B cell (primary cell): ENCODE results near the gene ADRB2. TPM values are rescaled to one million over a fixed set of nuclear protein-coding genes. Genes with fewer than 3 reads are reported as not detected.

Experiments used
- ATAC-seq: fragments of 200-7000 bp; cut with Tn5 transposase; one replicate; pipeline ENCODE4 v1.10.0; 2021; ENCODE audit warnings: low read depth, mild to moderate bottlenecking, moderate number of reproducible peaks, moderate library complexity
- CTCF ChIA-PET: fragments of 350-600 bp; sonication (Branson Sonifier 250); formaldehyde crosslinking; loops from one replicate; lab custom pipeline; 2021; ENCODE audit warnings: antibody characterized with exemption, inconsistent platforms; lab: Charles Lee
- POLR2A ChIA-PET: fragments of 350-600 bp; sonication (Branson Sonifier 250); formaldehyde crosslinking; loops from one replicate; lab custom pipeline; 2021; ENCODE audit warnings: antibody characterized with exemption; lab: Charles Lee
- DNase-seq: peaks from one replicate; pipeline ENCODE4 v3.0.0; 2013
- H2AFZ ChIP-seq: 2 replicates; pipeline ENCODE4 v1.6.1; 2012; ENCODE audit warnings: mild to moderate bottlenecking, low read depth, low read length; ENCODE audit not compliant: insufficient read depth, poor library complexity, severe bottlenecking
- H3K27ac ChIP-seq, 2 donors: 1 replicate in 1 of 2; 2 replicates in 1 of 2; pipeline ENCODE4 v1.5.1; 2012 to 2013; ENCODE audit warnings: low read length in 2 of 2, mild to moderate bottlenecking in 2 of 2, moderate library complexity in 1 of 2
- H3K27me3 ChIP-seq, 4 experiments: fragments of 200-600 bp in 1 of 4; sonication (generic) in 1 of 4; replicated peaks in 1 of 4; 1 replicate in 2 of 4; 2 replicates in 2 of 4; pipeline versions ENCODE4 v1.6.1 to v1.7.0; 2013 to 2016; ENCODE audit warnings: low read length in 3 of 4, mild to moderate bottlenecking in 2 of 4, mixed read lengths in 1 of 4, moderate library complexity in 1 of 4; ENCODE audit not compliant: insufficient read depth in 4 of 4, control insufficient read depth in 3 of 4; ENCODE audit errors: control extremely low read depth in 1 of 4
- H3K36me3 ChIP-seq, 2 experiments: replicated peaks in 1 of 2; 1 replicate in 1 of 2; 2 replicates in 1 of 2; pipeline versions ENCODE4 v1.6.1 to v1.7.1; 2013; ENCODE audit warnings: low read length in 1 of 2; ENCODE audit not compliant: insufficient read depth in 2 of 2, control insufficient read depth in 1 of 2; ENCODE audit errors: control extremely low read depth in 1 of 2, extremely low read depth in 1 of 2
- H3K4me1 ChIP-seq, 2 donors: fragments of 200-600 bp in 1 of 2; sonication (generic) in 1 of 2; 1 replicate in 1 of 2; 2 replicates in 1 of 2; pipeline versions ENCODE4 v1.5.1 to v1.6.1; 2013 to 2017; ENCODE audit warnings: low read length in 2 of 2; ENCODE audit not compliant: control insufficient read depth in 2 of 2, insufficient read depth in 2 of 2
- H3K4me2 ChIP-seq: replicated peaks from 2 replicates; pipeline ENCODE3; 2012; ENCODE audit warnings: mild to moderate bottlenecking, low read depth, low read length; ENCODE audit not compliant: poor library complexity, severe bottlenecking
- H3K4me3 ChIP-seq, 5 experiments: fragments of 200-600 bp in 1 of 5; sonication (generic) in 1 of 5; 1 replicate in 3 of 5; 2 replicates in 2 of 5; pipeline versions ENCODE4 v1.5.1 to v1.7.0; 2011 to 2016; ENCODE audit warnings: low read length in 4 of 5, mild to moderate bottlenecking in 4 of 5, low read depth in 2 of 5, control low read depth in 1 of 5, moderate library complexity in 1 of 5; ENCODE audit not compliant: insufficient read depth in 1 of 5; ENCODE audit errors: control extremely low read depth in 1 of 5, extremely low read depth in 1 of 5
- H3K79me2 ChIP-seq: fragments of 200-600 bp; sonication (generic); one replicate; pipeline ENCODE4 v1.6.0; 2016; ENCODE audit warnings: low read length; ENCODE audit not compliant: control insufficient read depth, insufficient read depth
- H3K9ac ChIP-seq: fragments of 200-600 bp; sonication (generic); 2 replicates; pipeline ENCODE4 v1.6.1; 2017; ENCODE audit warnings: mild to moderate bottlenecking, low read length, moderate library complexity
- H3K9me3 ChIP-seq, 3 donors: one replicate each; pipeline versions ENCODE4 v1.6.1 to v1.7.1; 2013; ENCODE audit warnings: low read length in 2 of 3; ENCODE audit not compliant: control insufficient read depth in 2 of 3, insufficient read depth in 1 of 3; ENCODE audit errors: control extremely low read depth in 1 of 3
- H4K20me1 ChIP-seq: 2 replicates; pipeline ENCODE4 v1.6.0; 2012; ENCODE audit warnings: mild to moderate bottlenecking, low read length; ENCODE audit not compliant: insufficient read depth, control insufficient read depth, poor library complexity, severe bottlenecking
- H3K27ac Mint-ChIP-seq: one replicate; pipeline ENCODE4 v1.8.0; 2021; ENCODE audit warnings: mixed read lengths
- H3K27me3 Mint-ChIP-seq: one replicate; pipeline ENCODE4 v1.8.0; 2021; ENCODE audit warnings: mixed read lengths
- H3K4me1 Mint-ChIP-seq: one replicate; pipeline ENCODE4 v1.8.0; 2021; ENCODE audit warnings: mixed read lengths
- H3K4me3 Mint-ChIP-seq: one replicate; pipeline ENCODE4 v1.8.0; 2021; ENCODE audit warnings: mixed read lengths
- H3K9me3 Mint-ChIP-seq: one replicate; pipeline ENCODE4 v1.8.0; 2022; ENCODE audit warnings: mixed read lengths; ENCODE audit not compliant: insufficient read depth
- CTCF ChIP-seq: fragments of 200-600 bp; IDR thresholded peaks from one replicate; pipeline ENCODE4 v1.8.0; 2022; ENCODE audit warnings: antibody characterized with exemption, mild to moderate bottlenecking
- EZH2 ChIP-seq: IDR thresholded peaks from 2 replicates; pipeline ENCODE4 v1.6.1; 2012; ENCODE audit warnings: borderline replicate concordance, low read depth, mild to moderate bottlenecking, moderate library complexity, low read length; ENCODE audit not compliant: insufficient read depth, poor library complexity, severe bottlenecking
- WGBS: methylation state at CpG from one replicate; pipeline ENCODE4 v1.1.5; 2013; ENCODE audit warnings: missing lambda C conversion rate; ENCODE audit not compliant: insufficient coverage; 5-methylcytosine and 5-hydroxymethylcytosine counted together
- intact Hi-C: fragments of 100-400 bp; cut with micrococcal nuclease; formaldehyde crosslinking; loops from one replicate; pipeline ENCODE4 v1.10.0; 2022
- polyA plus RNA-seq: library from polyadenylated mRNA; depleted of rRNA; stranded (reverse); fragments of >200 nt; gene quantifications from 2 replicates; pipeline ENCODE4 v1.2.3, GENCODE V29; 2012
- total RNA-seq, 2 donors: library from RNA; stranded (reverse); fragments of 120-200 nt in 1 of 2; gene quantifications; 1 replicate in 1 of 2; 2 replicates in 1 of 2; pipeline versions ENCODE4 v1.2.3 to v1.2.4, GENCODE V29; 2013 to 2022

The ADRB2 gene
- total and polyA plus RNA-seq, 2 donors (not counting 1 experiment from before 2014, with no cell fraction given), result 6.0 to 12.4 TPM

GRCh38 chr5:148833925-148834324 is 7.5 kb downstream of the ADRB2 start:
- no peak overlapping the region for H3K9ac ChIP-seq
- no peak overlapping the region for H3K4me3 ChIP-seq
- CTCF ChIA-PET, result interaction anchor here (0.8 kb wide), 1 partner anchor 17 kb away, joined by 3 read pairs; no protein-coding TSS in a partner anchor
- Mint-ChIP-seq H3K9me3 (no peaks in the 10 kb centered on the region), H3K4me1 (peaks cover 91% of the 10 kb centered on the region), H3K27me3 (no peaks in the 10 kb centered on the region), H3K27ac (peak overlapping the region; percentile 85), H3K4me3 (peak overlapping the region; percentile 9)
- TF ChIP-seq CTCF, result no peak
- TF ChIP-seq EZH2, result no peak
- H3K4me2 ChIP-seq, result peak overlapping the region; percentile 33
- peaks cover 0 to 1% (median 0%) of the 10 kb centered on the region in 3 donors for H3K9me3 ChIP-seq
- peak overlapping the region; percentile 40 to 73 for H3K27ac ChIP-seq
- H3K4me1 ChIP-seq, result peaks cover 85 to 96% of the 10 kb centered on the region in 2 donors
- H3K27me3 ChIP-seq, result no peaks in the 10 kb centered on the region
- intact Hi-C loops, result loop anchor here (10.0 kb wide), 1 partner anchor 511 kb away; the partner anchor contains the start of gene GRPEL2
- H2AFZ ChIP-seq, result no peak overlapping the region
- POLR2A ChIA-PET, result interaction anchor here (0.5 kb wide), 1 partner anchor 18 kb away, joined by 3 read pairs; no protein-coding TSS in a partner anchor
- no peaks in the 10 kb centered on the region for H3K36me3 ChIP-seq
- no peak for DNase-seq
- no peak for ATAC-seq
- peaks cover 60% of the 10 kb centered on the region for H3K79me2 ChIP-seq
- H4K20me1 ChIP-seq, result no peaks in the 10 kb centered on the region
- no CpG with 5 or more reads among the region's 2 CpGs for WGBS

GRCh38 chr5:148834689-148835088 is 8.3 kb downstream of the ADRB2 start:
- peak overlapping the region; percentile 33 for H3K4me2 ChIP-seq

More at GRCh38 chr5:148834689-148835088, 8.3 kb downstream of the ADRB2 start:
- H3K9me3 ChIP-seq, result peaks cover 0 to 1% (median 0%) of the 10 kb centered on the region in 3 donors
- no peak overlapping the region for H3K4me3 ChIP-seq
- no peak overlapping the region for H2AFZ ChIP-seq
- POLR2A ChIA-PET, result interaction anchor here (0.5 to 0.9 kb wide), 2 partner anchors 9 to 18 kb away, joined by 3 read pairs; partner anchors contain the start of gene ADRB2
- Mint-ChIP-seq H3K4me3 (peak overlapping the region; percentile 9), H3K27me3 (no peaks in the 10 kb centered on the region), H3K4me1 (peaks cover 88% of the 10 kb centered on the region), H3K27ac (peak overlapping the region; percentile 85), H3K9me3 (no peaks in the 10 kb centered on the region)
- intact Hi-C loops, result loop anchor here (10.0 kb wide), 1 partner anchor 510 kb away; the partner anchor contains the start of gene GRPEL2
- no peak overlapping the region for H3K9ac ChIP-seq
- 89% methylated on average over 4 of the region's 4 CpGs for WGBS
- H3K27ac ChIP-seq, result peak overlapping the region; percentile 40 to 73
- no peak for TF ChIP-seq EZH2
- no peak for TF ChIP-seq CTCF
- no peaks in the 10 kb centered on the region for H3K36me3 ChIP-seq
- ATAC-seq (no peak), DNase-seq (no peak)
- H3K4me1 ChIP-seq, result peaks cover 78 to 89% of the 10 kb centered on the region in 2 donors
- H4K20me1 ChIP-seq, result no peaks in the 10 kb centered on the region
- H3K27me3 ChIP-seq, result no peaks in the 10 kb centered on the region
- CTCF ChIA-PET, result interaction anchor here (0.8 to 0.9 kb wide), 2 partner anchors 17 to 104 kb away, joined by 3 read pairs; no protein-coding TSS in a partner anchor
- peaks cover 60% of the 10 kb centered on the region for H3K79me2 ChIP-seq
